Stomach (tissue), 4 donors: Measurements from ENCODE around the gene ZNF391.

Experiments
- CTCF ChIP-seq, 7 experiments: fragments of 450-650 bp in 4 of 7; fragments of 200-600 bp in 3 of 7; sonication (generic) in 3 of 7; IDR thresholded peaks; one replicate each; pipeline ENCODE4 v1.5.1; 2016 to 2019; ENCODE audit warnings: antibody characterized with exemption in 7 of 7, control low read depth in 2 of 7, mild to moderate bottlenecking in 1 of 7
- EP300 ChIP-seq: sonication (generic); formaldehyde crosslinking; IDR thresholded peaks from one replicate; pipeline ENCODE4 v1.6.1; 2017; ENCODE audit warnings: antibody characterized with exemption
- POLR2A ChIP-seq, 4 donors: fragments of 450-650 bp; IDR thresholded peaks; one replicate each; pipeline ENCODE4 v1.6.1; 2016; ENCODE audit warnings: antibody characterized with exemption in 4 of 4, control low read depth in 2 of 4, mild to moderate bottlenecking in 1 of 4, moderate library complexity in 1 of 4
- POLR2AphosphoS5 ChIP-seq, 3 donors: sonication (generic); formaldehyde crosslinking; IDR thresholded peaks; one replicate each; pipeline ENCODE4 v1.6.1; 2016; ENCODE audit warnings: antibody characterized with exemption in 3 of 3

GRCh38 chr6:27374824-27375612 lies 13.5 kb upstream of the ZNF391 start:
- TF ChIP-seq CTCF (IDR thresholded peaks at IDR 0.05) (no peak), POLR2A (IDR thresholded peaks at IDR 0.05) (no peak), POLR2AphosphoS5 (IDR thresholded peaks at IDR 0.05) (peak; percentile 16 to 78 (median 64)), EP300 (no peak)
